K562 (cell line): ENCODE results near the gene PRIM1. TPM values are rescaled to one million over a fixed set of nuclear protein-coding genes. Genes with fewer than 3 reads are reported as not detected.
A peak's percentile ranks its signal among the peaks of the same experiment; 100 is the strongest.

ENCODE experiments used
- CHD2 ChIP-seq: IDR thresholded peaks from 2 replicates; pipeline ENCODE4 v1.6.1; 2011; ENCODE audit warnings: low read depth, low read length
- CREB5 ChIP-seq: fragments of 250-450 bp; sonication (Bioruptor Pico); IDR thresholded peaks from 2 replicates; pipeline ENCODE4 v1.5.0; 2020; ENCODE audit warnings: mild to moderate bottlenecking
- ELF1 ChIP-seq: fragments of 200-800 bp; sonication (Bioruptor generic); IDR thresholded peaks from 2 replicates; pipeline ENCODE4 v1.6.1; 2016; ENCODE audit warnings: missing genetic modification characterization, missing compliant biosample characterization
- ETV1 ChIP-seq: fragments of 450-650 bp; conservative IDR thresholded peaks from 2 replicates; pipeline ENCODE4 v1.6.1; 2016; ENCODE audit warnings: missing genetic modification characterization, control low read depth, low read depth, missing compliant biosample characterization
- FOSL1 ChIP-seq: fragments of 200-800 bp; sonication (Bioruptor generic); conservative IDR thresholded peaks from 2 replicates; pipeline ENCODE4 v1.6.1; 2016; ENCODE audit warnings: missing genetic modification characterization, missing compliant biosample characterization
- GTF2B ChIP-seq: IDR thresholded peaks from 2 replicates; pipeline ENCODE4 v1.6.1; 2011; ENCODE audit not compliant: insufficient read length; ENCODE audit errors: extremely low read depth
- HES1 ChIP-seq: fragments of 450-650 bp; IDR thresholded peaks from 2 replicates; pipeline ENCODE4 v1.6.1; 2016; ENCODE audit warnings: low read depth, mild to moderate bottlenecking, moderate library complexity
- HNRNPL ChIP-seq: fragments of 200-400 bp; formaldehyde crosslinking; IDR thresholded peaks from 2 replicates; pipeline ENCODE4 v1.6.1; 2017; ENCODE audit warnings: low read depth, mild to moderate bottlenecking, low read length
- PBX2 ChIP-seq, 2 experiments: IDR thresholded peaks in 1 of 2; conservative IDR thresholded peaks in 1 of 2; 2 replicates each; pipeline ENCODE4 v1.6.1; 2016; ENCODE audit warnings: low read depth in 2 of 2, mild to moderate bottlenecking in 1 of 2, missing compliant biosample characterization in 1 of 2, missing genetic modification characterization in 1 of 2, moderate library complexity in 1 of 2
- SIRT6 ChIP-seq: IDR thresholded peaks from one replicate; pipeline ENCODE4 v1.6.1; 2012; ENCODE audit warnings: low read depth, mild to moderate bottlenecking, control low read depth, inconsistent platforms, low read length, moderate library complexity
- TRIM25 ChIP-seq: fragments of 450-650 bp; IDR thresholded peaks from 2 replicates; pipeline ENCODE4 v1.7.0; 2016; ENCODE audit warnings: borderline replicate concordance
- ZKSCAN1 ChIP-seq: fragments of 150-350 bp; IDR thresholded peaks from 2 replicates; pipeline ENCODE4 v1.6.1; 2016; ENCODE audit warnings: low read depth, low read length
- ZNF134 ChIP-seq: fragments of 250-450 bp; sonication (Bioruptor Pico); conservative IDR thresholded peaks from 2 replicates; pipeline ENCODE4 v1.4.0; 2020
- ZNF592 ChIP-seq: fragments of 450-650 bp; IDR thresholded peaks from 2 replicates; pipeline ENCODE4 v1.6.1; 2017; ENCODE audit warnings: antibody characterized with exemption, mild to moderate bottlenecking
- polyA plus RNA-seq, 8 experiments: library from polyadenylated mRNA; depleted of rRNA in 4 of 8; stranded (reverse) in 5 of 8; unstranded in 3 of 8; fragments of >200 nt; fragmentation: Nextera tagmentation in 2 of 8; fragmentation: Illumina TruSeq in 1 of 8; extraction: Ambion mirVana in 2 of 8; extraction: Trizol in 1 of 8; gene quantifications; 2 replicates each; pipeline versions ENCODE4 v1.2.1 to v1.2.3, GENCODE V29; 2011 to 2014; ENCODE audit warnings: inconsistent platforms in 1 of 8, missing spikeins in 1 of 8
- total RNA-seq, 7 experiments: library from RNA; depleted of rRNA in 6 of 7; stranded (reverse); fragments of >200 nt in 6 of 7; fragmentation: Illumina TruSeq in 2 of 7; extraction: Trizol in 2 of 7; gene quantifications; 2 replicates each; pipeline versions ENCODE4 v1.2.1 to v1.2.3, GENCODE V29; 2011 to 2021; ENCODE audit warnings: low replicate concordance in 1 of 7

PRIM1 gene
- total and polyA plus RNA-seq, 9 of the 15 experiments (the other 6 are each of a cell fraction or from before 2014, with no cell fraction given), result 67.2 to 179 (median 140) TPM

- TF ChIP-seq HES1 (0 out of 2 replicates have a peak, but pooled peaks have one; percentile 22), ZNF592 (peak; percentile 86), ZKSCAN1 (0 out of 2 replicates have a peak, but pooled peaks have one; percentile 12), ZNF134 (CRISPR knock-in tag) (0 out of 2 replicates have a peak, but pooled peaks have one; percentile 6), TRIM25 (no peak), PBX2 (CRISPR knock-in tag; IDR thresholded peaks at IDR 0.05; ENCODE audit: low read depth) (no peak), PBX2 (tag; conservative IDR thresholded peaks at IDR 0.05; ENCODE audit: low read depth) (0 out of 2 replicates have a peak, but pooled peaks have one; percentile 32), ELF1 (tag) (peak; percentile 70), GTF2B (peak; percentile 87), SIRT6 (no peak), HNRNPL (0 out of 2 replicates have a peak, but pooled peaks have one; percentile 43), FOSL1 (tag) (peak; percentile 71; the same call in 1 of the 2 replicates), CREB5 (CRISPR knock-in tag) (no peak), ETV1 (tag) (0 out of 2 replicates have a peak, but pooled peaks have one; percentile 29), CHD2 (peak; percentile 94)
These were observed 63.8 kb downstream of the PRIM1 start, which contains the start of gene PTGES3 (continued) for GRCh38 chr12:56688129-56688845.
